Left lung (tissue), 10 donors: ENCODE measurements around the gene SAT2. TPM values are rescaled to one million over a fixed set of nuclear protein-coding genes. Genes with fewer than 3 reads are reported as not detected.

Source experiments
- ATAC-seq: fragments of 200-7000 bp; cut with Tn5 transposase; one replicate; pipeline ENCODE4 v1.9.1; 2020; ENCODE audit warnings: moderate library complexity
- DNase-seq, 4 donors: peaks; one replicate each; pipeline ENCODE4 v3.0.0-alpha.2; 2013 to 2020
- H3K27ac ChIP-seq, 2 donors: fragments of 200-600 bp; sonication (generic) in 1 of 2; one replicate each; pipeline versions ENCODE4 v1.5.0 to v1.8.0; 2020 to 2021
- H3K27me3 ChIP-seq, 2 donors: fragments of 200-600 bp; sonication (generic) in 1 of 2; one replicate each; pipeline versions ENCODE4 v1.5.0 to v1.8.0; 2020 to 2021
- H3K36me3 ChIP-seq, 2 donors: fragments of 200-600 bp; sonication (generic) in 1 of 2; one replicate each; pipeline versions ENCODE4 v1.5.0 to v1.8.0; 2020 to 2021
- H3K4me1 ChIP-seq, 2 donors: fragments of 200-600 bp; one replicate each; pipeline ENCODE4 v1.8.0; 2021
- H3K4me3 ChIP-seq, 2 donors: fragments of 200-600 bp; sonication (generic) in 1 of 2; one replicate each; pipeline versions ENCODE4 v1.5.0 to v1.8.0; 2020 to 2021; ENCODE audit warnings: mild to moderate bottlenecking in 1 of 2
- H3K9me3 ChIP-seq, 2 donors: fragments of 200-600 bp; sonication (generic) in 1 of 2; one replicate each; pipeline versions ENCODE4 v1.5.0 to v1.8.0; 2020 to 2021
- CTCF ChIP-seq, 2 donors: fragments of 200-600 bp; sonication (generic) in 1 of 2; IDR thresholded peaks; one replicate each; pipeline versions ENCODE4 v1.5.0 to v1.8.0; 2021; ENCODE audit warnings: antibody characterized with exemption in 2 of 2
- intact Hi-C, 2 donors: fragments of 100-400 bp; cut with DNase I; formaldehyde crosslinking; loops; one replicate each; pipeline versions ENCODE4 v1.11.2 to v1.14.2; 2022
- polyA plus RNA-seq, 6 donors: library from polyadenylated mRNA; unstranded; fragments of 120-200 nt; gene quantifications; one replicate each; pipeline ENCODE4 v1.2.1, GENCODE V29; 2013; ENCODE audit not compliant: insufficient read length in 6 of 6
- total RNA-seq, 2 donors: library from RNA; stranded (reverse); fragmentation: NEBNext Ultra II Directional; extraction: Animal tissue kit (Norgen Biotek cat#: 25700); gene quantifications; one replicate each; pipeline ENCODE4 v1.2.1, GENCODE V29; 2021
- donor health status: DM: no; HTN: yes; CAD: no.
- donor health status: DM: no; HTN: no; CAD: no.

SAT2 gene
- total and polyA plus RNA-seq, 8 donors: 59.8 to 95.9 (median 83.8) TPM

GRCh38 chr17:7583253-7584109 is 44.1 kb downstream of the SAT2 start, which contains the start of gene MPDU1:
Gene MPDU1, plus strand, starts transcription at chr17:7583852. Its CDS starts 11 bp downstream, at chr17:7583863.
- H3K36me3 ChIP-seq: peaks cover 0 to 46% of the 10 kb centered on the region in 2 donors
- peak within 1 kb of the TSS; percentile 60 to 100 for H3K4me3 ChIP-seq
- H3K27ac ChIP-seq: peak within 1 kb of the TSS; percentile 97 to 98
- peak; percentile 97 to 99 (median 98) for DNase-seq
- intact Hi-C loops: no loop called here
- ATAC-seq: peak; percentile 83
- H3K27me3 ChIP-seq: no peaks in the 10 kb centered on the region
- TF ChIP-seq CTCF (IDR thresholded peaks at IDR 0.05): peak in 1 of 2 donors; percentile 12
- no peaks in the 10 kb centered on the region for H3K9me3 ChIP-seq
- H3K4me1 ChIP-seq: peaks cover 25 to 76% of the 10 kb centered on the region in 2 donors

- H3K4me1 ChIP-seq: peaks cover 23 to 76% of the 10 kb centered on the region in 2 donors
- H3K36me3 ChIP-seq: peaks cover 0 to 46% of the 10 kb centered on the region in 2 donors
- DNase-seq (no peak), ATAC-seq (no peak)
- no peaks in the 10 kb centered on the region for H3K9me3 ChIP-seq
- intact Hi-C loops: no loop called here
- no peak for TF ChIP-seq CTCF (IDR thresholded peaks at IDR 0.05)
- H3K27me3 ChIP-seq: no peaks in the 10 kb centered on the region
- peak overlapping the region; percentile 60 to 100 for H3K4me3 ChIP-seq
- H3K27ac ChIP-seq: peak overlapping the region; percentile 97 to 98
Measured at GRCh38 chr17:7582396-7583252, 45.0 kb downstream of the SAT2 start.

- Histone ChIP-seq H3K27ac (peak overlapping the region; percentile 84 to 98), H3K36me3 (peaks cover 0 to 50% of the 10 kb centered on the region in 2 donors), H3K4me3 (peak overlapping the region in 1 of 2 donors; percentile 100), H3K27me3 (no peaks in the 10 kb centered on the region), H3K9me3 (no peaks in the 10 kb centered on the region), H3K4me1 (peaks cover 25 to 92% of the 10 kb centered on the region in 2 donors)
- no peak for DNase-seq
- no peak for ATAC-seq
- intact Hi-C loops: no loop called here
- no peak for TF ChIP-seq CTCF (IDR thresholded peaks at IDR 0.05)
Measured at GRCh38 chr17:7580604-7581575, 46.7 kb downstream of the SAT2 start.

GRCh38 chr17:7579834-7580603 is 47.6 kb downstream of the SAT2 start:
- ATAC-seq: no peak
- intact Hi-C loops: no loop called here
- no peaks in the 10 kb centered on the region for H3K9me3 ChIP-seq
- no peak for DNase-seq
- no peak for TF ChIP-seq CTCF (IDR thresholded peaks at IDR 0.05)
- H3K27me3 ChIP-seq: no peaks in the 10 kb centered on the region
- H3K4me1 ChIP-seq: peaks cover 32 to 92% of the 10 kb centered on the region in 2 donors
- peaks cover 0 to 59% of the 10 kb centered on the region in 2 donors for H3K36me3 ChIP-seq
- H3K27ac ChIP-seq: peak overlapping the region; percentile 84 to 98
- H3K4me3 ChIP-seq: peak overlapping the region; percentile 12 to 100
